Hematopoietic multipotent progenitor cell treated with erythropoietin and hydrocortisone succinate and interleukin-3 and kit ligand, for 8 days (in vitro differentiated cells): ENCODE results near the gene TMEM184B.

Experiments used
- DNase-seq: peaks from one replicate; pipeline ENCODE4 v3.0.0-alpha.2; 2015

The TMEM184B gene

GRCh38 chr22:38272373-38273134 lies at the start of gene TMEM184B:
TSS of gene TMEM184B (minus strand) at chr22:38273010. CDS start at chr22:38247961, 25,049 bp downstream.
- DNase-seq, result peak; percentile 76

GRCh38 chr22:38320605-38321402 lies 48.0 kb upstream of the TMEM184B start:
- DNase-seq, result no peak

DNA sequence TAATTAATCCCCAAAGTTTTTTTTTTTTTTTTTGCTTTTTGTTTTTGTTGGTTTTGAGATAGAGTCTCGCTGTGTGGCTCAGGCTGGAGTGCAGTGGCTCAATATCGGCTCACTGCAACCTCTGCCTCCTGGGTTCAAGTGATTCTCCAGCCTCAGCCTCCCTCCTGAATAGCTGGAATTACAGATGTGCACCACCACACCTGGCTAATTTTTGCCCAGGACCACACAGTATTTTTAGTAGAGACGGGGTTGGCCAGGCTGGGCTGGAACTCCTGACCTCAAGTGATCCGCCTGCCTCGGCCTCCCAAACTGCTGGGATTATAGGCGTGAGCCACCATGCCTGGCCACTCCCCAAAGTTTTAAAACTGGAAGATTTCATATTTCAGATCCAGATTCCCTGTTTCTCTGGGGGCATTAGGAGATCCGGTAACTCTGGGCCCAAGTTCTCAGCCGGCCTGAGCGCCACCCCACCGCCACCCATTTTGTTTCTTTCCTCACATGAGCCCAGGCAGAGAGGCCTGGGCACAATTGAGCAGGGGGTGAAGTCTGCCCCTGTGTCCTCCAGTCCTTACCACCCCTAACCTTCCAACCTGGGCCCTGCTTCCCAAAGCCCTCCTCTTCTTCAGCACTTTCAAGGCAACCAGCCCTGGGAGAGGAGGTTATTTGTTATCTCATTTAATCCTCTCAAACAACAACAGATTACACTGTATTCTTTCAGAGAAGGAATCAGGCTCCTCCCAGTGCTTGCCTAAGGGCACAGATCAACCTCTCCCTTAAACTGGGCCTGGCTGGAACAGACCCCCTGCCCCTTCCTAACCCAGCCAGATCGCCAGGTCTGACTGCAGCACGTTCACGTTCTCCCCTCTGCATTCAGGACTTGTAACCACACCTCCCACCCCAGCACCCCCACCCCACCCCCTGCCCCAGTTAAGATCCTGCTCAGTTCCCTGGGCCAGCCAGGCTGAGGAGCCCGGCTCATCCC lies 46.3 kb upstream of the TMEM184B start:
- DNase-seq, result no peak

GRCh38 chr22:38317995-38318715 lies 45.3 kb upstream of the TMEM184B start:
- DNase-seq, result peak; percentile 81

GRCh38 chr22:38317122-38317994 lies 44.5 kb upstream of the TMEM184B start, which contains the start of gene CSNK1E:
TSS of gene CSNK1E (minus strand) at chr22:38317433. CDS start at chr22:38314157, 3,276 bp downstream.
- DNase-seq, result peak; percentile 63

DNA sequence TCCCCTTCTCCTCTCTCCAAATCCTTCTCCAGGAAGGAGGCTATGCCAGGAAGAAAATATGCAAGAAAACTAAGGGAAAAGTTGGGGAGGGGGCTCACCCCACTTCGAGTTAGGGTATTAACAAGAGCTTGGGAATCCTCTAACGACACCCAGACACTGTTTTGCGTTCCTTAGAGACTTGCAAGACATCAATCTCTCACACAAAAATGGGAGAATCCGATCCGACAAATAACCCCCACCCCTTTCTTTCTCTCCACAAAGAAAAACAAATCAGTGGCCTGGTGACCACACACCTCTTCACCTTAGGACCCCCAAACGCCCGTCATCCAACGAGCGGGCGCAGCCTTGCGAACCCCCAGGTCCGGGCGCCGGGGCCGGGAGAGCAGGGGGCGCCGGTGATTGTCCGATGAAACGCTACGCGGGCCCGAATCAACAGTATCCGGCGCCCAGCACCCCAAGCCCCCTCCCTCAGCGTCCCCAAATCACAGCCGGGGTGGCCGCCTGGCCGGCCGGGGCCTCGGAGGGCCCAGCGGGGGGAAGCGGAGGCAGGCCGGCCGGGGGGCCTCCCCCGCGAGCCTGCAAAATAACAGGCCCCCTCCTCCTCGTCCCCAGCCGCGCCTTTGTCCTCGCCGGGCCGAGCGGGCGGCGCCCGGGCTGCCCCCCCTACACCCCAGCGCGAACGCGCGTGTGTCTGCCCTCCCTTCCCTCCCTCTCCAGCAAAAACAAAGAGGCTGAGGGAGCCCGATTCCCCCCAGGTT lies 43.7 kb upstream of the TMEM184B start:
- DNase-seq, result peak; percentile 29

- peak; percentile 37 for DNase-seq
These were observed 43.1 kb upstream of the TMEM184B start for GRCh38 chr22:38315823-38316363.

- DNase-seq, result no peak
These were observed 42.4 kb upstream of the TMEM184B start for GRCh38 chr22:38314933-38315822.

DNA sequence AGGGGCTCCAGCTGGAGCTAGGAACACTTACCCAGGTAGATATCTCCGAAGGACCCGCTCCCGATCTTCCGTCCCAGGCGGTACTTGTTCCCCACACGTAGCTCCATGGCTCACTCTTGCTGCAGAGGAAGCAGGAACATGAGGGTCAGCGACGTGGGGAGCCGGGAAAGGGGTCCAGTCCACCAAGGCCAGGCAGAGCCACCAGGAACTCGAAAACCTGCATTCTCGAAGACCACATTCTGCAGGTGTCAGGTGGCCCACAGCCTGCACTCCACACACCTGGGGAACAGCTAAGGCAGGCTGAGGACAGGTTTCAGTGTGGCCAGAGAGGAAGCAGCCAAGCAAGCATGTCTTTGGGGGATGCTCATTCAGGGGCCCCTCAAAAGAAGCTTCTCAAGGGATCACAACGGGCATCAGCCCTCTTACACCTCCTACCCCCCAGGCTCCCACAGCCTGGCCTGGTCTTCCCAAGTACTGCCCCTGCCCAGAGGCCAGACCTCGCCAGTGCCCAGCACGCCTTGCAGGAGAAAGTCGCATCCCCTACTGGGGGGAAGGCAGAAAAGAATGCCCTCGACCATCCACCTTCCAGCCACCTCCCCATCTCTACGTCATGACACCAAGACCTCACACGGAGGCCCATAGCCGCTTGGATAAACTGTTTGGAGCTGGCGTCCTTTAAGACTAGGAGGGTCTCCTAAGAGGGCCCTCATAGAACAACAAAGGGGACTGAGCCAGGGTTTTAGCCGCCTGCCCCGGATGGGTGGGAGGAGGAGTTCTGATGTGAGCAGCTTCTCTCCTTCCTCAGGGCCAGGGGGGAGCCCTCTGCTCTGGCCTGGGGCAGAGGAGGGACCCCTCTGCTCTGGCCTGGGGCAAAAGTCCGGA lies 41.5 kb upstream of the TMEM184B start:
- no peak for DNase-seq

DNA sequence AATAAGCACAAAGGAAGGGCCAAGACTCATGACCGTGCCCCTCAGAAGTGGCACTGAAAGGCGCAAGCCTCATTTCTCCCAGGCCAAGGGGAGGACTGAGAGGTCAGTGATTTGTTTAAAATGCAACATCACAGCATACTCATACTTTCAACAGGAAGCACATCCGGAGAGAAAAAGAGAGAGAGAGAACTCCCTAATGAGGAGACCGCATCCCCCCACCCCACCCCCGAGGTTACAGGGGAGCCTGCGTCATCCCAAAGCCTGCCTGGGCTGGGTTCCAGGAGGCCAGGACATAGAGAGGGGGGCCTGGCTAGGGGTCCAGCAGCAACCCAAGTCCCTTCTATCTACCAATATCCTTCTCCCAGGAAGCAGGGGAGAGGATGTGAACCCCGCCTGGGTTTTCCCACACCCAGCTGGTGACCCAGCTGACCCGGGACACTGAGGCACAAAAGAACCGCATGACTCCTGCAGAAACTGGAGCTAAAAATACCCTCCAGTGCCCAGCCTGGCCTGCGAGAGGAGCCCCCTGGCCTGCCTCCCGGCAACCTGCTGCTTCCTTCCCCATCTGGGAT lies 40.7 kb upstream of the TMEM184B start:
- no peak for DNase-seq

- DNase-seq, result no peak
These were observed 39.5 kb upstream of the TMEM184B start for GRCh38 chr22:38312261-38312800.

GRCh38 chr22:38311323-38311620 lies 38.5 kb upstream of the TMEM184B start:
- DNase-seq, result no peak

DNA sequence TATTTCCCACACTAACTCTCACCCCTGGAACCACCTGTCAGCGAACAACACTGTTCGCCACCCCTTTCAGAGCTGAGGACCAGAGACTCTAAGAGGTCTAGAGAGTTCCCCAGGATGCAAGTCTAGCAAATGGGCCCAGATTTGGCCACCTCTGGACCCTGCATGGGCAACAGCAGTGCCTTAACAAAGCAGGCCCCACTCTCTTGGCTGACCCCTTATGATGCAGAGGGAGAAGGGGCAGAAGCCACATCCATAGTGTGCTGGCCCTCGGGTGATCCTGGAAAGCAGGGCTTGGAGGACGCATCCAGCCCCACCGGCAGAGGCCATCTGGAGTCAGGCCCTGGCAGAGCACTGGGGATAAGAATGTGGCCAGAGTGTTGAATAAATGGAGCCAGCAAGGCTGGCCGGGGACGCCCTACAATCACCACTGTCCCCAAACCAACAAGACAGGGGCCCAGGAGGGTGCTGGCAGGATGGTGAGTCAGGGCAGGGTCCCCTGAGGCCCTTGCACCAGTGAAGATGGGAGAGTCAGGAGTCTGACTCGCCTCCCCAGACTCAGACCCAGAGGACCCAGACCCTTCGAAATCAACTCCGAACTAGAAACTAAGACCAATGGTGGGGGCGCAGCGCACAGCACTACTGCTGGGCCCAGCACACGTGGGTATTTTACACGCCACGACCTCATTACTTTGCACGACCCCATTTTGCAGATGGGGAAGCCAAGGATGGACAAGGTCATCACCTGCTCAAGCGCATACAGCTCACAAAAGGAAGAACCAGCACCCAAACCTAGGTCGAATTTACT lies 37.9 kb upstream of the TMEM184B start:
- DNase-seq, result no peak

DNA sequence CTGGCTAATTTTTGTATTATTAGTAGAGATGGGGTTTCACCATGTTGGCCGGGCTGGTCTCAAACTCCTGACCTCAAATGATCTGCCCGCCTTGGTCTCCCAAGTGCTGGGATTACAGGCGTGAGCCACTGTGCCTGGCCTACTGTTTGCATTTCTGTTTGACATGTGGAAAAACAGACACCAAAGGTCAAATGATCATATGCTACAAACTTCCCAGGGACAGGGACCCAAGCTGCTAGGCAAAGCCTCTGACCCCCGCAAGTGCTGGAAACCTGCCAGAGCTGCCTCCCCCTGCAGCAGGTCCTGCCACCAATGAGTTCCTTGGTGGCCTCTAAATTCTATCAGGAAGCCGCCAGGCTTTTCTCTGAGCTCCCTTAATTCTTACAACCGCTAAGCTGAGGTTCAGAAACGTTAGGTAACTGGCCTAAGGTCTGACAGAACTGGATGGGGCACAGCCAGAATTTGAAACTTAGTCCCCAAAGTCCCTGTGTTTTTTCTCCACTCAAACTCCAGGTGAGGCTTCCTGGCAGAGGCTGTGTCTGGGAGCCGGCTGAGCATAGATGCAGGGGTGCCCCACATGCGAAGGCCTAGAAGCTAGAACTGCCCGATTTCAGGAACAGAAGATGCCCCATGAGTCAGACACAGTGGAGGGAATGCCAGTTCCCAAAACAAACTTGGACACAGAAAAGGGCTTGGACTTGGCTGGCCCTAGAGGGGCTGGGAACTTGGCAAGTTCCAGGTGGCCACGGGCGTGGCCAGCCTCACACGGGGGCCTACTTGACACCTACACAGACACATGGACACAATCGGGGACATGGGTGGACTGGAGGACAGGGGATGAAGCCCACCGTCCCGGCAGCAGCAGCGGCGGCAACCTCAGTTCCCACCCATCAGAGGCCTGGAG lies 37.1 kb upstream of the TMEM184B start:
- DNase-seq, result no peak

DNA sequence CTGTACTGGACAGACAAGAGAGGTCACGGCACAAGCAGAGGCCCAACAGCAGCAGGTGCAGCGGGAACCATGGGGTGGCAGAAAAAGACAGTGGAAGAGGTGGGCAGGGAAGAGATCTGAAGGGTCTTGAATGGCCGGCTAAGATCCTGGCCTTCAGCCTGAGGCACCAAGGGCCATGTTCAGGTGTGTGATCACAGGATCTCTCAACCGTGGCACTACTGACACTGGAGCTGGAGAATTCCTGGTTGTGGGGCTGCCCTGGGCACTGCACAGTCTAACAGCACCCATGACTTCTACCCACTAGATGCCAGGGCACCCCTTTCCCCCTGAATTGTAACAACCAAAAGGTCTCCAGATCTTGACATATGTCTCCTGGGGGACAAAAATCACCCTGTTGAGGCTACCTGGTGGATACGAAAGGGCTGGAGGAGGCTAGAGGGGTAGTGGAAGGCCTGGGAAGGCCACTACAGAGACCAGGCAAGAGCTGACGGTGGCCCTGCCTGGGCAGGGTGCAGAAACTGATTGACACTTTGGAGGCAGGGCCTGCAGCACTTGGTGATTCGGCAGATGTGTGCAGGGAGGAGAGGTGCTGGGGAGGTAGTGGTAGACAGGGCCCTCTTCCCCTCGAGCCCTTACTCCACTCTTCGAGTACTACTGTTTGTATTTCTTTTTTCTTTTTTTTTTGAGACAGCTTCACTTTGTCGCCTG lies 36.1 kb upstream of the TMEM184B start:
- DNase-seq, result no peak
